ENCODE results near the gene BTNL3.
"Not testable (repeated sequence)": the region's sequence is repeated elsewhere in the genome, so short reads cannot be mapped to it uniquely, and the experiment has no call there.

Gene BTNL3, protein sequence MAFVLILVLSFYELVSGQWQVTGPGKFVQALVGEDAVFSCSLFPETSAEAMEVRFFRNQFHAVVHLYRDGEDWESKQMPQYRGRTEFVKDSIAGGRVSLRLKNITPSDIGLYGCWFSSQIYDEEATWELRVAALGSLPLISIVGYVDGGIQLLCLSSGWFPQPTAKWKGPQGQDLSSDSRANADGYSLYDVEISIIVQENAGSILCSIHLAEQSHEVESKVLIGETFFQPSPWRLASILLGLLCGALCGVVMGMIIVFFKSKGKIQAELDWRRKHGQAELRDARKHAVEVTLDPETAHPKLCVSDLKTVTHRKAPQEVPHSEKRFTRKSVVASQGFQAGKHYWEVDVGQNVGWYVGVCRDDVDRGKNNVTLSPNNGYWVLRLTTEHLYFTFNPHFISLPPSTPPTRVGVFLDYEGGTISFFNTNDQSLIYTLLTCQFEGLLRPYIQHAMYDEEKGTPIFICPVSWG

DNA sequence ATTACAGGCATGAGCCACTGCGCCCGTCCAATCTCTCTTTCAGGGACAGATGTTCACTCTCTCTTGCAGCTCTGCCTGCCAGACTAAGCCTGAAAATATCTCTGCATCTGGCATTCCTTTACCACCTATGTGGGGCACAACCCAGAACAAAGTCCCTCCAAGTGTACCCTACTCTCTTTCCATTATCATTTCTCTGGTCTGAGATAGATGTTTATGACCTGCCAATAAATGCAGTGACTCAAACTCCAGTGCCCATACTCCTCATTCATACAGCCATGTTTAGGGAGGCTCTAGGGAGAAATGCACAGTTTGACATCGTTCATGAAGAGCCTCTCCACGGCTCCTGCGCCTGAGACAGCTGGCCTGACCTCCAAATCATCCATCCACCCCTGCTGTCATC, at the start of gene BTNL3:
Gene BTNL3, plus strand, starts transcription at position 255 of the 400 bp plus-strand sequence. CDS start 183 bp downstream, outside the sequence.
- no peak for DNase-seq (ENCODE audit: low read depth in 2 of 2)

DNA sequence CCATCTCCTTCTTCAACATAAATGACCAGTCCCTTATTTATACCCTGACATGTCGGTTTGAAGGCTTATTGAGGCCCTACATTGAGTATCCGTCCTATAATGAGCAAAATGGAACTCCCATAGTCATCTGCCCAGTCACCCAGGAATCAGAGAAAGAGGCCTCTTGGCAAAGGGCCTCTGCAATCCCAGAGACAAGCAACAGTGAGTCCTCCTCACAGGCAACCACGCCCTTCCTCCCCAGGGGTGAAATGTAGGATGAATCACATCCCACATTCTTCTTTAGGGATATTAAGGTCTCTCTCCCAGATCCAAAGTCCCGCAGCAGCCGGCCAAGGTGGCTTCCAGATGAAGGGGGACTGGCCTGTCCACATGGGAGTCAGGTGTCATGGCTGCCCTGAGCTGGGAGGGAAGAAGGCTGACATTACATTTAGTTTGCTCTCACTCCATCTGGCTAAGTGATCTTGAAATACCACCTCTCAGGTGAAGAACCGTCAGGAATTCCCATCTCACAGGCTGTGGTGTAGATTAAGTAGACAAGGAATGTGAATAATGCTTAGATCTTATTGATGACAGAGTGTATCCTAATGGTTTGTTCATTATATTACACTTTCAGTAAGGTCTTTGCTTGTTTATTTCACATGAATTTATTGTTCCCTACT, 38.2 kb upstream of the BTNL3 start:
- DNase-seq (ENCODE audit: low read depth in 2 of 2): no peak

DNA sequence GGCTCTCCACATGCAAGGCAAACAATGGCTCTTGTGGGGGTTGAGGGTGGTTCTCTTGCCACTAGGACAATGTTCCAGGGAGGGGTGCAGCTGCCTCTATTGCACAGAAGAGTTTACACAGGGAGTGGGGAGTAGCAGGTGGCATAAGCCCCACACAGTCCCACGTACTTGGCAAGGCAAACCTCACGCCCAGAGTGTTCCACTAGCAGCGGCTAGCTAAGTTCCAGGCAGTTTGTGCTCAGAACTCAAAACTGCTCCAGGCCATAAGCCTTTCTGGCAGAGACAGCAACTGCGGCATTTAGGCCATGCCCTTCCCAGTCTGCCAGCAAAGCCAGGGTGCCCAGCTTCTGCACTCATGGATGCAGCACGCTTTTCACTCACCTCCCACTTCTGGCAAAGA, 29.0 kb upstream of the BTNL3 start:
- no peak for DNase-seq (ENCODE audit: low read depth in 2 of 2)

DNA sequence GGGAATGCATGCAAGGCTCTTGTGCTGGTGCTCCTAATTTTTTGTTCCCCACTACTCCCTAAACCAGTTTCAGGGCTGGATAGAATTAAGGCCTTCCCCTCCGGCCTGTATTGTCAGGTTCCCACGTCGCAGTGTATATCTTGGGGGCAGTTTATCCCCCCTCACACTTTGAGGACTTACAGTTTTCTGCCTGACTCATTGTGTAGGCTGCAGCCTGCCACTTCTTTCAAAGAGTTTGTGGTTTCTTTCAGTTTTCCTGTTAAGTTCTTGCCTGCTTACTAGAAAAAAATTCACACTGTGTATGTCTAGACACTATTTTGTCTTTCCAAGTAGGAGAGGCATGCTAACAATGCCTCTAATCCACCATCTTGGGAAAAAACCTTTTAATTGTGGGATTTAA, 28.4 kb upstream of the BTNL3 start:
- no peak for DNase-seq (ENCODE audit: low read depth in 2 of 2)

DNA sequence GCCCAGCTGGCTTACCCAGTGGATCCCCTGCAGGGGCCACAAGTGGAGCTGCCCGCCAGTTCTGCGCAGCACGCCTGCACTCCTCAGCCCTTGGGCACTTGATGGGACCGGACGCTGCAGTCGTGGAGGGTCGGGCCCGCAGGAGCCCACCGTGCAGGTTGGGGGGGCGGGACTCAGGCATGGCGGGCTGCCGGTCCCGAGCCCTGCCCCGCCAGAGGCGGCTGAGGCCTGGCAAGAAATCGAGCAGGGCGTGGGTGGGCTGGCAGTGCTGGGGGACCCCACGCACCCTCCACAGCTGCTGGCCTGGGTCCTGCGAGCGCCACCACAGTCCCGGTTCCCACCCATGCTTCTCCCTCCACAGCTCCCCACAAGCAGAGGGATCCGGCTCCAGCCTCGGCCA, 19.2 kb upstream of the BTNL3 start:
- DNase-seq (ENCODE audit: low read depth in 2 of 2): no peak

DNA sequence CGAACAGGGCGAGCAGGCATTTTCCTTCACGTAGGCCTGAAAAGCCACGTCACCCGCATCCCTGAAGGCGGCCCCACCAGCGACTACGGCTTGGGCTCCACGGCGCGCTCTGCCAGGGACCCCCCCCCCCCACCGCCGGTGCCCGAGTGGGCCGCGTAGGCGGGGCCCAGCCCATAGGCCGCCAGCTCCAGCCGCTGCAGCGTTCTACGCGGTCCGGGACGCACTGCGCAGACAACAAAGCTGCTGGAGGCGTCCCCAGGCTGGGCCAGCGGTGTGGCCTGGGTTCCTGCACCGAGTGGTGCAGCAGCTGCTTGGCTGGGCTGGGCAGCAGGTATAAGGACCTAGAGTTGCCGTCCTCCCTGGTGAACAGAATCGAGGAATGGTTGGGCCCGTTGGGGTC, 18.3 kb upstream of the BTNL3 start:
- no peak for DNase-seq (ENCODE audit: low read depth in 2 of 2)

DNA sequence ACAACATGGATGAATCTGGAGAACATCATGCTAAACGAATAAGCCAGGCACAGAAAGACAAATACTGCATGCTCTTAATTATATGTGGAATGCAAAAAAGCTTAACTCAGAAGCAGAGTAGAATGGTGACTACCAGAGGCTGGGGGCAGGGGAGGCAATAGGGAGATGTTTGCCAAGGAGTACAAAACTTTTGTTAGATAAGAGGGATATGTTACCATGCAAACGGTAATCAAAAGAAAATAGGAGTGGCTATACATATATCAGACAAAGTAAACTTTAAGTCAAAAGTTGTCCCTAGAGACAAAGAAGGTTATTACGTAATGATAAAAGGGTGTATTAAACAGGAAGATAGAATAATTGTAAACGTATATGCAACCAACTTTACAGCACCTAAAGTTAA, 17.8 kb upstream of the BTNL3 start:
- DNase-seq (ENCODE audit: low read depth in 2 of 2): no peak

DNA sequence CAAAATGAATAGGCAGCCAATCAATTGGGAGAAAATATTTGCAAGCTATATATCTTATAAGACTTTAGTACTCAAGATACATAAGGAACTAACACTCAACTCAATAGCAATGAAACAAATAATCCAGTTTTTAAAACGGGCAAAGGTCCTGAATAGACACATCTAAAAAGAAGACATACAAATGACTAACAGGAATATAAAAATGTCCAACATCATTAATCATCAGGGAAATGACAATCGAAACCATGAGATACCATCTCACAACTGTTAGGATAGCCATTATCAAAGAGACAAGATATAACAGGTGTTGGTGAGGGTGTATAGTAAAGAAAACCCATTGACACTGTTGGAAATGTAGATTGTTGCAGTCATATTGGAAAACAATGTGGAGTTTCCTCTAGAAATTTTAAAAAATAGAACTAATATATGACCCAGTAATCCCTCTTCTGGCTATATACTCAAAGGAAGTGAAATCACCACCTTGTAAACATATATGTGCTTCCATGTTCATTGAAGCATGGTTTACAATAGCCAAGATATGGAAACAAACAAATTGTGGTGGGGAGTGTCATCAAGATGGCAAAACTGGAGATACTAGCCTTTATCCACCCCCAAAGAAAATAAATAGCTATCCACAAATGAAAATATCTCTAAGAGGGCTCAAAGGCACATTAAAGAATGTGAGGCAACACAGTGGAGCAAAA, 13.9 kb upstream of the BTNL3 start:
- no peak for DNase-seq (ENCODE audit: low read depth in 2 of 2)

DNA sequence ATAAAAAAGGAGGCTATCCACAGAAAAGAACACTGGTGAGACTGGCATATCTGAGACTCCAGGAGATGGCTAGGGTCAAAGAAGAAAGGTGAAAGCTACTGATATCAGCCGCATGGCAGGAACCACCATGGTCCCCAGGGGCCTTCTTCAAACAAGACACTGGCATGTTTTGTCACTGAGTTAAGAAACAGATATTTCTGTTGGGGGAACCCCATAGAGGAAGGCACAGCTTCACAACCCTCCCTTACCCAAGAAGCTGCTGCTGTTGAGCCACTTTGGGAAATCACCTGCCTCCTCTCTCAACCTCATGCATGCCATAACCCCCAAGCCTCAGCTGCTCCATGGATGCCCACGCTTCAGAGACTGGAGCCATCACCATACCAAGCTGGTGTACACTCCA, 13.3 kb upstream of the BTNL3 start:
- DNase-seq (ENCODE audit: low read depth in 2 of 2): no peak

DNA sequence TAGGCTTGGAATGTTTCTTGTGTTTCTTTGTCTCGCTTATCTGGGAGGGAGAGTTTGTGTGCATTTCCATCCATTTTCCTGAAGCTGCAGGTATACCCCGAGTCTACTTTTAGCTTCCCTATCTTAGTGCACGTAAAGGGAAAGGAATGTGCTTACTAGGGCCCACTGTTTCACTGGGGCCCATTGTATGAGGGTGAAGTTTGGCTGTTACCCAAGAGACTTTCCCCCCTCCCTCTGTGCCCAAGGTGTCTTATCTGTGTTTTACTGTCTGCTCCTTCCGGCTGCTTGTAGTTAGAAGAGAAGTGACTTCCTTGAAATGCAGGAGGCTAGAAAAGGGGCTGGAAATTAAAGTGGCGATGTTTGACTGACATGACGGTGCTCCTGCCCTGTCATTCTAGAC, 12.1 kb upstream of the BTNL3 start:
- DNase-seq (ENCODE audit: low read depth in 2 of 2): no peak

DNA sequence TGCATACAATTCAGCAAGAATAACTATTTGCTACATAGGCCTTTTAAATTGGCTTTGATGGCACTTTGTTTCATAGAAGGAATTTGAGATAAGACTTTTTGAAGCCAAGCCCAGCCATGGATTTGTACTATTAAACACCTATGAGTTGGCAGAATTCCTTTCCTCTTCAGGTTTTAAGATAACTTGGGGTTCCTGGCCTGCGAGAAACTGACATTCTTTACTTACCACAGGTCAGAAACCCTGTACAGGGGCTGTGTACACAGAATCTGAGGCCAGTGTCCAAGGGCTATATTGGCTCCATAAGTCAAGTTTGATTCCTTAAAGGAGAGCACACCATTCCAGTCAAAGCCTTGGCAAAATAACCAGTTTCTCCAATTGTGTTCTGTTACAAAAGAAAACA, 10.8 kb upstream of the BTNL3 start:
- DNase-seq (ENCODE audit: low read depth in 2 of 2): no peak

DNA sequence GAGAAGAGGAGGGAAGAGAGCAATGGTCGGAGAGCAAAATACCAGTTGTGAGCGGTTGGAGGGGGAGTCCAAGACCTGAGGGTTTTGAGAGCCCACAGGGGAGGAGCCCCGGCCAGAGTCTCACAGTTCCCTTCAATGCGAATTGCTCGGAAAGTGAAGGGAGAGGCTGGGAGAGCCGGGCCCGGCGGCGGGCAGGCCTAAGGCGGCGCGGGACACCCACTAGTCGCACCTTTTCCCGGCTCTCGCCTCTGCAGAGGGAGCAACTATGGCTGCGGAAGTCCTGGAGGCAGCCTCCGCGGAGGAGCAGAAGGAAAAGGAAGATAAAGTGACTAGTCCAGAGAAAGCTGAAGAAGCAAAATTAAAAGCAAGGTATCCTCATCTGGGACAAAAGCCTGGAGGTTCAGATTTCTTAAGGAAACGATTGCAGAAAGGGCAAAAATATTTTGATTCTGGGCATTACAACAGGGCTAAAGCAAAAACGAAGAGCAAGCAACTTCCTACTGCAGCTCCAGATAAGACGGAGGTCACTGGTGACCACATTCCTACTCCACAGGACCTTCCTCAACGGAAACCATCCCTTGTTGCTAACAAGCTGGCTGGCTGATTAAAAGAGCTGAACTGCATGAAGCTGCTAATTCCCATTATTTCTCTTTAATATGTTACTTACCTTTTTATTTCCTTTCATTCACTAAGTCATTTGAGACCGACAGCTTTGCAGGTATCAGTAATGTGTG, 6.5 kb upstream of the BTNL3 start:
- DNase-seq (ENCODE audit: low read depth in 2 of 2): no peak

DNA sequence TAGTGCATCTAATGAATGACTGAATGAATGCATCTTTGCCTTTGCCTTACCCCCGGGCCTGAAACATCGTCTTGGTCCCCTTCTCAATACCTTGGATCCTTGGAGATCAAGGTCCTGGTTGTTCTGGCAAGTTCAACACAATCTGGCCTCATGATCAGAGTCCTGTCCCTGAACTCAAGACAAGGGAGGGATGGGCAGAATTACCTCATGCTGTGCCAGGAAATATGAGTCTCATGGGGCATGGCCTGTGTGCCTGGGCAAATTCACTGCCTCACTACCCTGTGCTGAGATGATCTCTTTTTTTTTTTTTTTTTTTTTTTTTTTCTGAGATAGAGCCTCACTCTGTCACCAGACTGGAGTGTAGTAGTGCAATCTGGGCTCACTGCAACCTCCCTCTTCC, 630 bp upstream of the BTNL3 start:
- DNase-seq (ENCODE audit: low read depth in 2 of 2): no peak

DNA sequence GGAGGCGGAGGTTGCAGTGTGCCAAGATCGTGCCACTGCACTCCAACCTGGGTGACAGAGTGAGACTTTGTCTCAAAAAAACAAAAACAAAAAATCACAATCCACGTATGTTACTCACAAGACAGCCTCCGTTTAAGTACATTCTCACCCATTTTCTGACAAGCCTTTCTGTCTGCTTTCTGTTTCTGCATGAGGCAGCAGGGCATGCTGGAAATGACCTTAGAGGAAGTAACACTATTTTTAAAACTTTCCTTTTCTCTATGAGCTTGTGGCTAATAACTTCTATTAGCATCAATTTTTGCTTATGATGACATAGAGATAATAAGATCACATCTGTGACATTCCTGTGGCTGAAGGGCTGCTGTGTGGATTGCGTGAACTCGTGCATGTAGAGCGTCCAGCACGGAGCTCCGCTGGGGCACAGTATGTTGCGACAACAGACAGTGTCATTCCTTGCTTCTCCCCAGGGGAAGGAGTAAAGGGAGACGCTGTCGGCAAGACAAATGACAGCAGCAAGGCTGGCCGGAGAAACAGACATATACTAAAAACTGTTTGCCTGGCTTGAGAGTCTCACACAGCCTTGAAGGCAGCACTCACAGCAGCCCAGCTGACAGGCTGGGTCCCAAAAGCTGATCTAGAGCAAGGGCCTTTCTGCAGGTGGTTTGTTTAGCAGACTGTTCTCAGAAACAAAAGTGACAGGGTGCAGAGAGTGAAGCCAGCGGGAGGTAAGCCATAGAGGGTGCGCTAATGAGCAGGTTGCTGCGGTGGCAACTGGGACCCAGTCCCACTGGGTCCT, 1.6 kb downstream of the BTNL3 start:
- DNase-seq (ENCODE audit: low read depth in 2 of 2): no peak

DNA sequence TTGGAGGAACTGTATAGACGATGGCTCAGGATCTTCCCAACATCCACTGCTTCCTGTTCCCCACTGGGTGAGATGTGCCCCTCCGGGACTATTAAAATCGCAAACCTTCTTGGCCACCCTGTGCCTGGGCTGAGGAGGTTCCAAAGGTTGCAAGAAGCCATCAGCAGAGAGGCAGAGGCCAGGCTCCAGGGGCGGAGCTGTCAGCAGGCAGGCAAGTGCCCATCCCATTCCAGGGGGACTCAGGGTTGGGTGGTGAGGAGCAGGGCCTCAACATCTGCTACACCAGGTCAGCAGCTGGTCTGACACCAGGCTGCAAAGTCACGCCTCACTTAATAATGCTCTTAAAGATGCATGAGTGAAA, 2.2 kb downstream of the BTNL3 start:
- DNase-seq (ENCODE audit: low read depth in 2 of 2): no peak

DNA sequence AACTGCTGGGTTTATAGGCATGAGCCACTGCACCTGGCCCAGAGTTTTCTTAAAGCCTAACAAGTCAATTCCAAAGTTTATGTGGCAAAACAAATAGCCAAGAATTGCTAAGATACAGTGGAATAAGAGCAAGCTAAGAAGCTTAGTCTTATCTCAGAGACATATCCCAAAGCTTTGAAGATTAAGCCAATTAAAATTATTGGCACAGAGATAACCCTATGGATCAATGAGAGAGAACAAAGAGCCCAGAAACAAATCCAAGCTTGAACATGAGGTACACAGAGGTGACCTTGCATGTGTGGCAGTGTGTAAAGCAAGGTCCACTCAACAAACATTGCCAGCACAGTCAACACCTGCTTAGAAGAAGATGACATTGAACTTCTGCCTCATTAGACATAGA, 13.3 kb downstream of the BTNL3 start:
- DNase-seq (ENCODE audit: low read depth in 2 of 2): no peak

DNA sequence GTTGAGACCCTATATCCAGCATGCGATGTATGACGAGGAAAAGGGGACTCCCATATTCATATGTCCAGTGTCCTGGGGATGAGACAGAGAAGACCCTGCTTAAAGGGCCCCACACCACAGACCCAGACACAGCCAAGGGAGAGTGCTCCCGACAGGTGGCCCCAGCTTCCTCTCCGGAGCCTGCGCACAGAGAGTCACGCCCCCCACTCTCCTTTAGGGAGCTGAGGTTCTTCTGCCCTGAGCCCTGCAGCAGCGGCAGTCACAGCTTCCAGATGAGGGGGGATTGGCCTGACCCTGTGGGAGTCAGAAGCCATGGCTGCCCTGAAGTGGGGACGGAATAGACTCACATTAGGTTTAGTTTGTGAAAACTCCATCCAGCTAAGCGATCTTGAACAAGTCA, 17.1 kb downstream of the BTNL3 start:
- no peak for DNase-seq (ENCODE audit: low read depth in 2 of 2)

DNA sequence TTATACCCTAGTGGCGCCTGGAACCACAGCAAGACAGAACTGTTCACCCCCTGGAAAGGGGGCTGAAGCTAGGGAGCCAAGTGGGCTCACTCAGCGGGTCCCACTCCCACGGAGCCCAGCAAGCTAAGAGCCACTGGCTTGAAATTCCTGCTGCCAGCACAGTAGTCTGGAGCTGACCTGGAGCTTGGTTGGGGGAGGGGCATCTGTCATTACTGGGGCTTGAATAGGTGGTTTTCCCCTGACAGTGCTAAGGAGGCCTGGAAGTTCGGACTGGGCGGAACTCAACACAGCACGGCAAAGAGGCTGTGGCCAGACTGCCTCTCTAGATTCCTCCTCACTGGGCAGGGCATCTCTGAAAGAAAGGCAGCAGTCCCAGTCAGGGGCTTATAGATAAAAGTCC, 19.5 kb downstream of the BTNL3 start:
- no peak for DNase-seq (ENCODE audit: low read depth in 2 of 2)

DNA sequence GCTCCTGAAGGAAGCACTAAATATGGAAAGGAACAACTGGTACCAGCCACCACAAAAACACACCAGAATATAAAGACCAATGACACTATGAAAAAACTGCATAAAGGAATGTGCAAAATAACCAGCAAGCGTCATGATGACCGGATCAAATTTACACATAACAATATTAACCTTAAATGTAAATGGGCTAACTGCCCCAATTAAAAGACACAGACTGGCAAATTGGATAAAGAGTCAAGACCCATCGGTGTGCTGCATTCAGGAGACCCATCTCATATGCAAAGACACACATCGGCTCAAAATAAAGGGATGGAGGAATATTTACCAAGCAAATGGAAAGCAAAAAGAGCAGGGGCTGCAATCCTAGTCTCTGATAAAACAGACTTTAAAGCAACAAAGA, 21.4 kb downstream of the BTNL3 start:
- DNase-seq (ENCODE audit: low read depth in 2 of 2): not testable (repeated sequence)

DNA sequence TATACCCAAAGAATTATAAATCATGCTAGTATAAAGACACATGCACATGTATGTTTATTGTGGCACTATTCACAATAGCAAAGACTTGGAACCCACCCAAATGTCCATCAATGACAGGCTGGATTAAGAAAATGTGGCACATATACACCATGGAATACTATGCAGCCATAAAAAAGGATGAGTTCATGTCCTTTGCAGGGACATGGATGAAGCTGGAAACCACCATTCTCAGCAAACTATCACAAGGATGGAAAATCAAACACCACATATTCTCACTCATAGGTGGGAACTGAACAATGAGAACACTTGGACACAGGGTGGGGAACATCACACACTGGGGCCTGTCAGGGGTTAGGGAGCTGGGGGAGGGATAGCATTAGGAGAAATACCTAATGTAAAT, 26.0 kb downstream of the BTNL3 start:
- DNase-seq (ENCODE audit: low read depth in 2 of 2): not testable (repeated sequence)

DNA sequence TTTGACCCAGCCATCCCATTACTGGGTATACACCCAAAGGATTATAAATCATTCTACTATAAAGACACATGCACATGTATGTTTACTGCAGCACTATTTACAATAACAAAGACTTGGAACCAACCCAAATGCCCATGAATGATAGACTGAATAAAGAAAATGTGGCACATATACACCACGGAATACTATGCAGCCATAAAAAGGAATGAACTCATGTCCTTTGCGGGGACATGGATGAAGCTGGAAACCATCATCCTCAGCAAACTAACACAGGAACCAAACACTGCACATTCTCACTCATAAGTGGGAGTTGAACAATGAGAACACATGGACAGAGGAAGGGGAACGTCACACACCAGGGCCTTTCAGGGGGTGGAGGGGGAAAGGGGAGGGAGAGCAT, 28.8 kb downstream of the BTNL3 start:
- DNase-seq (ENCODE audit: low read depth in 2 of 2): not testable (repeated sequence)
